GM21423 (cell line): Measurements from ENCODE around the gene LMF2.
A peak's percentile ranks its signal among the peaks of the same experiment; 100 is the strongest.
"Not testable (repeated sequence)": the region's sequence is repeated elsewhere in the genome, so short reads cannot be mapped to it uniquely, and the experiment has no call there.

ENCODE experiments used
- ATAC-seq: cut with Tn5 transposase; IDR thresholded peaks from one replicate; pipeline ENCODE4 v1.9.1; 2021; ENCODE audit warnings: mild to moderate bottlenecking, moderate library complexity; ENCODE audit not compliant: unreplicated experiment

Gene LMF2

DNA sequence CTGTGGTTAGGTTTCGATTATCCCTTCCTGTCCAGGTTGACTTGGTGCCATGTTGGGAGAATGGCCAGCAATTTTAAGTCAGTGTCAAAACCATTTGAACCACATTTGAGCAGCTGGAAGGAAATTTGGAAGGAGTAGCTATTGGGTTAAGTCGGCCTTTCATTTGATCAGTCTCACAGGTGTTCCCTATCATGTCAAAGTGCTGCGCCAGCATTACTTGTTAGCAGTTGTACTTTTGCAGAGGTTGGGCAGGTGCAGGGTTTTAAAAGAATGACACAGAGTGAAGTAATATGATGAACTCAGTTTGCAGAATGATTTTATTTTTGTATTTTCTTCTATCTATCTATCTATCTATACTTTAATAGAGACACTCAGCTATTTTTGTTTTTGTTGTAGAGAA, 28.7 kb upstream of the LMF2 start:
- no peak for ATAC-seq

DNA sequence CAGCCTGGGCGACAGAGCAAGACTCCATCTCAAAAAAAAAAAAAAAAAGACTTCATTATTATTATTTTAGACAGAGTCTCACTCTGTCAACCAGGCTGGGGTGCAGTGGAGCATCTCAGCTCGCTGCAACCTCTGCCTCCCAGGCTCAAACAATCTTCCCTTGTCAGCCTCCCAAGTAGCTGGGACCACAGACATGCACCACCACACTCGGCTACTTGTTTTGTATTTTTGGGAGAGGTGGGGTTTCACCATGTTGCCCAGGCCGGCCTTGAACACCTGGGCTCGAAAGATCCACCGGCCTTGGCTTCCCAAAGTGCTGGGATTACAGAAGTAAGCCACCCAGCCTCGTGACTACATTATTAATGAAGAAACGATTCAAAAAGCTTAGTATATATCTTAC, 27.6 kb upstream of the LMF2 start:
- no peak for ATAC-seq

DNA sequence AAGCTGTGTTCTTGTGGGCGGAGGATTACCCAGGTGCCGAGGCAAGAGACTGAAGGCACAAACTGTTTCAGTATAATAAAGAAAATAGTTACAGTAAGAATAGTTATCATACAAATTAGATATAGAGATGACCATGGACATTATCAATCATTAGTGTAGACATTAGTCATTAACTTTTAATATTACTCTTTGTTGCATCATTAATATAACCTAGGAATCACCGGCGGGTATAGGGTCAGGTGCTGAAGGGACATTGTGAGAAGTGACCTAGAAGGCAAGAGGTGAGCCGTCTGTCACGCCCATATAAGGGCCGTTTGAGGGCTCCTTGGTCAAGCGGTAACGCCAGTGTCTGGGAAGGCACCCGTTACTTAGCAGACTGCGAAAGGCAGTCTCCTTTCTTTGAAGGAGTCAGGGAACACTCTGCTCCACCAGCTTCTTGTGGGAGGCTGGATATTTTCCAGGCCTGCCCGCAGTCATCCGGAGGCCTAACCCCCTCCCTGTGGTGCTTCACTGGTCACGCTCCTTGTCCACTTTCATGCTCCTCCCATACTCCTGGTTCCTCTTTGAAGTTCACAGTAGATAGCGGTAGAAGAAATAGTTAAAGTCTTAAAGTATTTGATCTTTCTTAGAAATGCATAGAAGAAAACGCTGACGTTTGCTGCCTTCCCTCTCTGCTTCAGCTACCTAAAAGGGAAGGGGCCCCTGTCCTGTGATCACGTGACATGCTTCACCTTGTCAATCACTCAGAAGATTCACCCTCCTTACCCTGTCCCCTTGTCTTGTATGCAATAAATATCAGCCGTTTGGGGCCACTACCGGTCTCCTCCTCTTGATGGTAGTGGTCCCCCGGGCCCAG, 26.6 kb upstream of the LMF2 start:
- not testable (repeated sequence) for ATAC-seq

DNA sequence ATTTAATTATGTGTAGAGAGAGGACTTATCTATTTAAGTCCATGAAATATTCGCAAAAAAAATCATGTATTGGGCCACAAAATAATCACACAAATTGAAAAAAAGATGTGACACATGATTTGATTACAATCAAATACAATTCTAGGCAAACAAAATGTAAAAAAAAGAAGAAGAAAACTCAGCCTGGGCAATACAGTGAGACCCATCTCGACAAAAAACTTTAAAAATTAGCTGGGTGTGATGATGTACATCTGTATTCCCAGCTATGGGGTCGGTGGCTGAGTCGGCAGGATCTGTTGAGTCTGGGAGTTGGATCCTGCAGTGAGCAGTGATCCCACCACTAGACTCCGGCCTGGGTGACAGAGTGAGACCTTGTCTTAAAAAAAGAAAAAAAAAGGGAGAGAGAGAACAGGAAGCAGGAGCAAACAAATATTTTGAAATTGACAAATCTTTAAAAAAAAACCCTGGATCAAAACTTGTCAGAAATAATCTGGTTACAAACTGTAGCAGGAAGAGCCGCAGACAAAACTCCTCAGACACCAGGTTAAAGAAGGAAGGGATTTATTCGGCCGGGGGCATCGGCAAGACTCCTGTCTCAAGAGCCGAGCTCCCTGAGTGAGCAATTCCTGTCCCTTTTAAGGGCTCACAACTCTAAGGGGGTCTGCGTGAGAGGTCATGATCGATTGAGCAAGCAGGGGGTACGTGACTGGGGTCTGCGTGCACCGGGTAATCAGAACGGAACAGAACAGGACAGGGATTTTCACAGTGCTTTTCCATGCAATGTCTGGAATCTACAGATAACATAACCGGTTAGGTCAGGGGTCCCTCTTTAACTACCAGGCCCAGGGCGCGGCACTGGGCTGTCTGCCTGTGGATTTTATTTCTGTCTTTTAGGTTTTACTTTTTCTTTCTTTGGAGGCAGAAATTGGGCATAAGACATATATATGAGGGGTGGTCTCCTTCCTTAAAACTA, 25.6 kb upstream of the LMF2 start:
- no peak for ATAC-seq

DNA sequence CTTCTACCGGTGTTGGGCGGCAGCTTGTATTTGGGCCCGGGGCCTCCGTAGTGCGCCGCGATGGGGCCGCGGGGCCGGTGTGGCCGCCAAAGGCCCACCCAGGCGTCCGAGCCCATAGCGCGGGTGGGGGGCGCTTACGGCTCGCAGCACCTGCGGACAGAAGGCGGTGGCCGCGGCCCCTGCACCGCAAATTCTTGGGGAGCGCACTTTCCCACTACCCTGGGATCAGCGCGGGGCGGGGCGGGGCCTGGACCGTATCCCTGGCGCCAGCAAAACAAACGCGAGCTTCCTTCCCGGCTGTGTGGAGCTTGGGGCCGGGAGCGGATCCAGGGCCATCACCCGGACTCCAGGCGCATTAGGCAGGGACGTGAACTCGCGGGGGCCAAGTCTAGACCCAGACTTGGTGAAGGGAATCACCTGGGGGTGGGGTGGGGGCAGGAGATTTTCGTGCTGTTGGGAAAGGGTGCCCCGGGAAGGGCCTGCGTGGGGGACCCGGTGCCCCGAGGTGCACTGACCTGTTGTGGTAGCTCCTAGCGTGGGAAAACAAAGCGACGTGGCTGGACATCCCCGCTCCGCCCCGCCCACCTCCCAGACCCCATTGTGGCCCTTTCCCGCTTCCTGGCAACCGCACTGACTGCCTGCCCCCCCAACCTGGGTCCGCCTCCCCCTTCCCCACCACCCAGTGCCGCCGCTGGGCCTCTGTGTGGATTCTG, 24.6 kb upstream of the LMF2 start:
- ATAC-seq, result no peak

DNA sequence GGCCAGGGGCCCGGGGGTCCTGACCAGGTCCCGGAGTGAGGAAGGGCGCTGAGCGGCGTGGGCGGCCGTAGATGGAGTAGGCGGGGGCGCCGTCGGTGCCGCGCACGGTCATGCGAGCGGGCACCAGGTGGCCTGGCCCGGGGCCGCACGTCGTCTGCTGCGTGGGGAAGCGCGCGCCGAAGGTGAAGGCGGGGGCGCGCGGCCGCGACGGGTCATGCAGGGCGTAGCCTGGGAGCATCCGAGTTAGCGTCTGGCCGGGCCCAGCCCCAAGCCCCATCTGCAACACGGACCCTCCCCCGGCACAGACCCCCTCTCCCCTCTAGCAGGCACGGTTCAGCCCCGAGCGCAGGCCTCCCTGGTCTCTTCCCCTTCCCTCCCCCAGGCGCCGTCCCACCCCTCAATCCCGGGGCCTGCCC, 24.1 kb upstream of the LMF2 start:
- no peak for ATAC-seq

DNA sequence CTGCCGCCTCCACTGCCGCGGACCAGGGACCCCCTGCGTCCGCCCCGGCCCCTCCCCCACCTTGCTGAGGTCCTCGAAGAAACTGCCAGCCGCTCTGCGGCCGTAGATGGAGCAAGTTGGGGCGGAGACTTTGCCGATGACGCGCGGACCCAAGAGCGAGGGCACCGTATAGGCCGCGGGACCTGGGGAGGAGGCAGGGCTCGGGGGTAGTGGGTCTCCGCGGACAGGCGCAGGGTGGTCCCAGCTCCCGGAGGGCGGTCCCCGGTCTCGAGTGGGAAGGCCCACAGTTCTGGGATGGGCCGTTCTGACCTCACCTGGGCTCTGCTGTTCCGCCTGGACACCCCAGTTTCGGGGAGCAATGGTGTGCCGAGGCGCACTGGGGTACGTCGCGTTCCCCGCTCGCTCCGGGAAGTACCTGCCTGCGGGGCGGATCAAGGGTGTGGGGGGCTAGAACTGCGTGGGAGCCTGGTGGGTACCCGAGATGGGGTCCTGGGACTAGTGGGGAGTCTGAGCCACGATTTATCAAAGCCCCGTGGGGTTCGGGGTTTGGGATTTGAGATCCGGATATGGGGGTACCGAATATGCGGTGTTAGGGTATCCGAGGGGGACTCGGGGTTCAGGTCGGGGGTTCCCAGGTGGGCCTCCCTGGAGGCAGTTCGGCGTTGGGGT, 23.5 kb upstream of the LMF2 start:
- ATAC-seq, result peak; percentile 25

DNA sequence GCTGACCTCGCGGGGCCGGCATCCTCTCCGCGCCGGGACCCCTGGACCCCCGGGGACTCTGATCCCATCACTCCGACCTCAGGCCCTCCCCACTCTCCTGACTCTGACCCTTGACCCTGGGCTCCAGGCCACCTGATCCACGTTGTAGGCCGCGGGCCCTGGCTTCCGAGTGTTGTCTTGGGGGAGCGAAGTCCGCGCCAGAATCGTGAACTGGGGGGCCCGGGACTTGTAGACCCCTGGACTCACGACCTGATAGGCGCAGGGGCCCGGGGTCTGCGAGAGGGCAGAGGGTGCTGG, 23.0 kb upstream of the LMF2 start:
- no peak for ATAC-seq

DNA sequence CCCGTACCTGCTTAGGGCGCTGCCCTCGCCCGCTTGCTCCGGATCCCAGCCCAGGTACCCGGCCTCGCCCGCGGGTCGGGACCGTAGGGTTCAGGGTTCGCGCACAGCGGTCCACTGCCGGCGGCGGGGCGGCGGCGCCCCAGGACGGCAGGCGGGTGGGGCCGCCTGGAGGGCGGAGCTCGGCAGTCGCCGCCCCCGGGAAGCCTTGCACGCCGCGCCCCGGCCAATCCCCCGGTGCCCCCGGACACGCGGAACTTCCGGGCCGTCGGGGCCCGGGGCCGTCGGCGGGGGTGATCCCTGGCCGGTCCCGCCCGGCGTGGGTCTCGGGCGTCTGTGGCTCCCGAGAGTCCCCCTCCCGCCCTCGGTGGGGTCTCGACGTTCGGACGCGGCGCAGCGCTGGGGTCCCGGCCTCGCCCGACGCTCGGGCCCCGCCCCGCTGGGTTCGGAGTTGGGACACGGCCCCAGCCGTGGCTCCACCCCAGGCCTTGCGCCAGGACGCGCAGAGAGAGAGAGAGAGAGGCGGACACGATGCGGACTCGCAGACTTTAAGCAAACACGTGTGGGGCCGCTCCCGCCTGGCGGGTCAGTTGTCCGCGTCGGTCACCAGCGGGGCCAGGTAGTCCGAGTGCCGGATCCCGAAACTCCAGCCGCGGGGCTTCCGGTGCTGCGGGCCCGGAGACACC, 22.5 kb upstream of the LMF2 start, which contains the start of gene TYMP:
TSS of gene TYMP (minus strand) at position 116 of the 683 bp plus-strand sequence. CDS start 303 bp downstream, outside the sequence.
- no peak for ATAC-seq

DNA sequence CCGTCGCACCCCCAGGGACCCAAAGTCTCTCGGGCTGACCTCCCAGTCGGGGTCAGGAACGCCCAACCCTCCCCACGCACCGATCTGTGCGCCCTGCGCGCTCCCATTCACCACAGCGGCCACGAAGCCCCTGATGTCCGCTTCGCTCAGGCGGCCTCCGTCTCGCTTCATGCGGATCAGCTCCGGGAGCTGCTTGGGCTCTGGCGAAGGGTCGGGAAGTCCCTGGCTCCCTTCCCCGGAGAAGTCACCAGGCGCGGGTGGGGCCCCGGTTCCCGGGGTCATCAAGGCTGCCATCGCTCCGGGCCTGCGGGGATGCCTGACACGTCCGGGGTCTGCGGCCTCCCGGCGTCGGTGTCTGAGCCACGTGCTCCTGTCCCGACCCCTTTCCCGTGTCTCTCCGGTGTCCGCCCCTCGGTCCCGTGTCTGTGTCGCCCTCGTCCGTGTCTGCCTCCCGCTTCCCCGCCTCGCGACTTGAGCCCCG, 22.0 kb upstream of the LMF2 start:
- ATAC-seq, result no peak

DNA sequence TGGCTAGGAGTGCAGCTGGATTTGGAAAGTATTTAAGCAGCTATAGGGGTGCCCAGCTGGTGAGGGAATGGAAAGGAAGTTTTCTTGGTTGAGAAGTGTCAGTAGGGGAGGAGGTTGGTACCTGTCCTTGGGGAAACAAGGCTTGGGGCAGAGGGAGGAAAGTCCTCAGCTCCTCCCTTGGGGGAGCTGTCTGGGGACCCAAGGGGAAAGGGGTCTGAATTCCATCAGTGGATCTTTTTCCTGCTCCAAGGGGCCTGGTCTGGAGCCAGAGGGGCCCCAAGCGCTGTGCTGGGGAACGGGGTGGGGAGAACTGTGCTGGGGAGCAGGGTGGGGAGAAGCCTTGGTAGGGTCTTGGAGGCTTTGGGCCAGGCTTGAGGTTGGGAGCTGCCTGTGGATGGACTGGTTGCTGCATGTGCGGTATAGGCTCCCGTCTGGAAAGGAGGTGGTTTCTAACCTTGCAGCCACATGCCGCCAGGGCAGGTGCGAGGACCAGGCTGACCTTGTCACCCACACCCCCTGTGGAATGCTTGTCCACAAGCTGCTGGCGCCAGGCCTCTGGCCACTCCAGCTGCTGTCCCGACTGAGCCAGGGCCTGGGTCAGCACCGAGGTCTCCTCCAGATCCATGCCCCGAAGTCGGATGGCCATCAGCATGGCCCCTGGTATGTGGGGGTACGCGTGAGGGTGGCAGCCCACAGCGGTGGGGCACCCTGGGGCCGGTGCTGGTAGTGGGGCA, 21.3 kb upstream of the LMF2 start:
- ATAC-seq, result no peak

DNA sequence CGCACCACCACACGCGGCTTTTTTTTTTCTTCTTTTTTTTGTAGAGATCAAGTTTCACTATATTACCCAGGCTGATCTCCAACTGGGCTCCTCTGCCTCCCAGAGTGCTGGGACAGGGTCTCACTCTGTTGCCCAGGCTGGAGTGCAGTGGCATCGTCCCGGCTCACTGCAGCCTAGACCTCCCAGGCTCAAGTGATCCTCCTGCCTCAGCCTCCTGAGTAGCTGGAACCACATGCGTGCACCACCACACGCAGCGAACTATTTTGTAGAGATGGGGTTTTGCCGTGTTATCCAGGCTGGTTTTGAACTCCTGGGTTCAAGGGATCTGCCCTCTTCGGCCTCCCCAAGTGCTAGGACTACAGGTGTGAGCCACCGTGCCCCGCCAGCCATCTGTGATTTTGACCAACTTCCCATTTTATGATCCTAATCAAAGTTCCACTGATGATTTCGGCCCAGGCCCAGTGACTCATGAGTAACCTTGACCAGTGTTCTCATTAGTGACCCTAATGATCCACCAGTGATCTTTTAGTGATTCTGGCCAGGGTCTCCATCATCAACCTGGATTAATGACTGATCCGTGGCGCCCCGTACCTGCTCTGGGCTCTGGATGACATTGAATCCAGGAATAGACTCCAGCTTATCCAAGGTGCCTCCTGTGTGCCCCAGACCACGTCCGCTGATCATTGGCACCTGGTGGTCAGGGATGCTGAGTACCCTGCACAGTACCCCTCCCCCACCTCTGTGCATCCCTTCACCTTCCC, 20.6 kb upstream of the LMF2 start:
- no peak for ATAC-seq

DNA sequence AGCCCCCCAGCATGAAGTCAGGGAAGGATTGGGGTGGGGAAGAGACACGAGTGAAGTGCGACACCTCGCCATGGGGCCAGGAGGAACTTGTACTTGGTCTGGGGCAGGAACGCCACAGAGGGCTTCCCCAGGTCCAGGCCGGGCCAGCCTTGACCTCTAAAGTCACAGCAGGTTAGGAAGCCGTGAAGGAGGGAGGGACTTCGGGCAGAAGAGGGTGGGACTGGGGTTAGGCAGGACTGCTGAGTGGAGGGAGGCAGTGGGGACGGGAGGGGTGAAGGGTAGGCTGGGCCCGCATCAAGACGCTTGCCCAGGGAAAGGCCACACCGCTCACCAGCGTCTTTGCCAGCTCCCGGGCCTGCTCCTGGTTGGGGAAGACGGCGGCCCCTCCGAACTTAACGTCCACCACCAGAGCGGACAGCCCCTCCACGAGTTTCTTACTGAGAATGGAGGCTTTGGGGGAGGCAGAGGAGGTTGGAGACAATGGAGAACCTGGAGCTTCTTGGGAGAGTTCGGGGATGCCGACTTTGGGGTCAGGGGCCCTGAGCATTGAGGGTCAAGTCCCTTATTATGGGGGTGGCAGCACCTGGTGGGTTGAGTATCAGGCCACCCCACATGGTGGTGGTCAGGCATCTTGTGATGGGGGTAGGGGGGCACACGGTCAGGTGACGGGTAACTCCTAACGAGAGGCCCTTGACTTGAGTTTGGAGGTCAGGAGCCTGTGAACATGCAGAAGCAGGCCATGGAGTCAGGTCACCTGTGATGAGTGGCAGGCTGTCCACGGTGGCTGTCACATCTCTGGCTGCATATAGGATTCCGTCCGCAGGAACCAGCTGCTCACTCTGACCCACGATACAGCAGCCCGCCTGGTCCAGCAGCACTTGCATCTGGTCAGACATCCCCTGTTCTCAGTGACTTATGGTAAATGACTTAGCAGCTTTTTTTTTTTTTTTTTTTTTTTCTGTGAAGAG, 19.6 kb upstream of the LMF2 start:
- no peak for ATAC-seq

DNA sequence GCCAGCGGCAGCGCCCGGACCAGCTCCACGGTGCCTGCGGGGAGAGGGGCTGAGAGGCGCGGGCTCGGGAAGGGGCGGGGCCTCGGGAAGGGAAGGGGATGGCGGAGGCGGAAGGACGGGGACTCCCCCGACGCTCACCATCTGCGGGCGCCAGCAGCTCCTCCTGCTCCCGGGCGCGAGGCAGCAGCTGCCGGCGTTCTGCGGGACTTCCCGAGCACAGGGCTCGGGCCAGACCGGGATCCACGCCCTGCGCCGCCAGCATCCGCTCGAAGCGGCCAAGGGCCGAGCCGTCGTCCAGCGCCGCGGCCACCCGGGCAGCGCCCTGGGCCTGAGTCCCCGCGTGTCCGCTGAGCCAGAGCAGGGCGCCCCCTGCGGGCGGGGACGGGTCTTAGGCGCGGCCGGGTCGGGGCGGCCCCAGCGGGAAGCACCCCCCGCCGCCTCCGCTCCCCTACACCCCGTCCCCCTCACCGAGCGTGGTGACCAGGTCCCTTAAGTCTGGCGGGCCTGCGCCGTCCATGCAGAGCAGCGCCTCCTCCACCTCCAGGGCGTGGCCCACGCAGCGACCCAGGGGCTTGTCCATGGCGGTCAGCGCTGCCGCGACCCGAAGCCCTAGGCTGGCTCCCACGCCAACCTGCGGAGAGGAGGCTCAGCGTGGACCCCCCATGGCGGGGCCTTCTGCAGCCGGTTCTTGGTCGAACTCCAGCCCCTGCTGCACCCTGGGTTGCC, 18.8 kb upstream of the LMF2 start:
- ATAC-seq, result peak; percentile 22

DNA sequence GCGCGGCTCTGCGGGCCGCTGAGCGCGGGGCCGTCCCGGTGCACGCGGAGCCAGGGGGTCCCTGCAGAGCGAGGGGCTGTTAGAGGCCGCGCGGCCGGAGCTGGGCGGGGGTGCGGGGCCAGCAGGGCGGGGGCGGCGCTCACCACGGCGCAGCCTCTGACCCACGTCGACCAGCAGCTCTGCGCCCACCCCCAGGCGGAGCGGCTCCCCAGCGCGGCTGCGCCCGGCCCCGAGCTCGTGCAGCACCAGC, 18.3 kb upstream of the LMF2 start:
- ATAC-seq, result no peak

DNA sequence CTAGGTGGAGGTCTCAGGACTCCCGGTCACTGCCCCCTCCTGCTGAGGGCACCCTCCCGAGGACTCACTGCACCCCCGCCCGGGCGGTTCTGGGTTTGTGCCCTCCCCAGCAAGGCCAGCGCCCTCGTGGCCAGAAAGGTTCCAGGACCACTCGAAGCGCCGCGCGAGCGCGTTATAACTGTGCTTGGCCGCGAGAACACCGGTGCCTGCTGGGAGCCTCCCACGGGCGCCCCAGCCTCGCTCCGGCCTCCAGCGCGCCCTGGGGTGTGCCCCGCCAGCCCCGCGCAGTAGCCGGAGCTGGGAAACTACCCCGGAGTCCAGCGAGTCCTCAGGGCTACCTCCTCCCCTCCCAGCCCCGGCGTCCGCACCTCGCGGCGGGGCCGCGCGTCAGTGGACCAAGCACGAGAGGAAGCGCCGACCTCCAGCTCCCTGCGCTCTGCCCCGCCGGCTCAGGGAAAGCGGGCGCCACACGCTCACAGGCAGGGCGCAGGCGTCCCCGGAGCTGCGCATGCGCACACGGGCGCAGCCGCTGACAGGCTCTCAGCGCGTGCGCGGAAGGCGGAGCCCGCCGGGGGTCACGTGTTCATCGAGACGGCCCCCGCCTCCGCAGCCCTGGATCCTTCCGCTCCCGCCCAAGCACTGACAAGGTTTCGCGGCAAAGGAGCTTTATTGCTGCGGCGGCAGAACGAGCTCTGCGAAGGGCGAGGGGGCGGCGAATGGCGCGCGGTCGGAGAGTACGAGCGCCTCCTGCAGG, 17.8 kb upstream of the LMF2 start, which contains the start of gene SCO2:
TSS of gene SCO2 (minus strand) at position 495 of the 754 bp plus-strand sequence. CDS start 1,187 bp downstream, outside the sequence.
- ATAC-seq, result peak; percentile 43
